C4-2B (cell line): Measurements from ENCODE around the gene AFP.

ENCODE experiments used
- H3K27ac ChIP-seq: fragments of 450-650 bp; 2 replicates; pipeline ENCODE4 v1.5.1; 2017
- ZFX ChIP-seq: fragments of 450-650 bp; IDR thresholded peaks from 2 replicates; pipeline ENCODE4 v1.6.1; 2017
- TF ChIP-seq, protein P1 (sequence below): fragments of 450-650 bp; conservative IDR thresholded peaks from 2 replicates; pipeline ENCODE4 v1.5.1; 2017; ENCODE audit warnings: mild to moderate bottlenecking

Gene AFP

GRCh38 chr4:73404042-73404441 is 32.0 kb upstream of the AFP start, which contains the start of gene ALB:
Gene ALB (plus strand): TSS chr4:73404287. CDS start chr4:73404328, 41 bp downstream.
- TF ChIP-seq ZFX, result no peak
- TF ChIP-seq, protein P1, sequence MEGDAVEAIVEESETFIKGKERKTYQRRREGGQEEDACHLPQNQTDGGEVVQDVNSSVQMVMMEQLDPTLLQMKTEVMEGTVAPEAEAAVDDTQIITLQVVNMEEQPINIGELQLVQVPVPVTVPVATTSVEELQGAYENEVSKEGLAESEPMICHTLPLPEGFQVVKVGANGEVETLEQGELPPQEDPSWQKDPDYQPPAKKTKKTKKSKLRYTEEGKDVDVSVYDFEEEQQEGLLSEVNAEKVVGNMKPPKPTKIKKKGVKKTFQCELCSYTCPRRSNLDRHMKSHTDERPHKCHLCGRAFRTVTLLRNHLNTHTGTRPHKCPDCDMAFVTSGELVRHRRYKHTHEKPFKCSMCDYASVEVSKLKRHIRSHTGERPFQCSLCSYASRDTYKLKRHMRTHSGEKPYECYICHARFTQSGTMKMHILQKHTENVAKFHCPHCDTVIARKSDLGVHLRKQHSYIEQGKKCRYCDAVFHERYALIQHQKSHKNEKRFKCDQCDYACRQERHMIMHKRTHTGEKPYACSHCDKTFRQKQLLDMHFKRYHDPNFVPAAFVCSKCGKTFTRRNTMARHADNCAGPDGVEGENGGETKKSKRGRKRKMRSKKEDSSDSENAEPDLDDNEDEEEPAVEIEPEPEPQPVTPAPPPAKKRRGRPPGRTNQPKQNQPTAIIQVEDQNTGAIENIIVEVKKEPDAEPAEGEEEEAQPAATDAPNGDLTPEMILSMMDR, result no peak
- H3K27ac ChIP-seq, result no peak within 1 kb of the TSS

- TF ChIP-seq, protein P1, result no peak
- no peak for TF ChIP-seq ZFX
- H3K27ac ChIP-seq, result no peak overlapping the region
Measured at GRCh38 chr4:73404457-73404856, 31.6 kb upstream of the AFP start.

DNA sequence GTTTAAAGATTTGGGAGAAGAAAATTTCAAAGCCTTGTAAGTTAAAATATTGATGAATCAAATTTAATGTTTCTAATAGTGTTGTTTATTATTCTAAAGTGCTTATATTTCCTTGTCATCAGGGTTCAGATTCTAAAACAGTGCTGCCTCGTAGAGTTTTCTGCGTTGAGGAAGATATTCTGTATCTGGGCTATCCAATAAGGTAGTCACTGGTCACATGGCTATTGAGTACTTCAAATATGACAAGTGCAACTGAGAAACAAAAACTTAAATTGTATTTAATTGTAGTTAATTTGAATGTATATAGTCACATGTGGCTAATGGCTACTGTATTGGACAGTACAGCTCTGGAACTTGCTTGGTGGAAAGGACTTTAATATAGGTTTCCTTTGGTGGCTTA is 30.9 kb upstream of the AFP start:
- H3K27ac ChIP-seq, result no peak overlapping the region
- TF ChIP-seq, protein P1, result no peak
- TF ChIP-seq ZFX, result no peak

- TF ChIP-seq, protein P1, result no peak
- no peak for TF ChIP-seq ZFX
Measured at GRCh38 chr4:73406548-73406875, 29.5 kb upstream of the AFP start.

GRCh38 chr4:73407227-73407673 is 28.8 kb upstream of the AFP start:
- TF ChIP-seq, protein P1, result no peak
- no peak for TF ChIP-seq ZFX
- no peak overlapping the region for H3K27ac ChIP-seq

More at GRCh38 chr4:73406548-73406875, 29.5 kb upstream of the AFP start:
- no peak overlapping the region for H3K27ac ChIP-seq

DNA sequence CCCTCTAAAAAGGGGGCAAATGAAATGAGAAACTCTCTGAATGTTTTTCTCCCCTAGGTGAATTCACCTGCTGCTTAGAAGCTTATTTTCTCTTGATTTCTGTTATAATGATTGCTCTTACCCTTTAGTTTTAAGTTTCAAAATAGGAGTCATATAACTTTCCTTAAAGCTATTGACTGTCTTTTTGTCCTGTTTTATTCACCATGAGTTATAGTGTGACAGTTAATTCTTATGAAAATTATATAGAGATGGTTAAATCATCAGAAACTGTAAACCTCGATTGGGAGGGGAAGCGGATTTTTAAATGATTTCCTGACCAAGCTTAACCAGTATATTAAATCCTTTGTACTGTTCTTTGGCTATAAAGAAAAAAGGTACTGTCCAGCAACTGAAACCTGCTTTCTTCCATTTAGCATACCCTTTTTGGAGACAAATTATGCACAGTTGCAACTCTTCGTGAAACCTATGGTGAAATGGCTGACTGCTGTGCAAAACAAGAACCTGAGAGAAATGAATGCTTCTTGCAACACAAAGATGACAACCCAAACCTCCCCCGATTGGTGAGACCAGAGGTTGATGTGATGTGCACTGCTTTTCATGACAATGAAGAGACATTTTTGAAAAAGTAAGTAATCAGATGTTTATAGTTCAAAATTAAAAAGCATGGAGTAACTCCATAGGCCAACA is 27.7 kb upstream of the AFP start:
- no peak for TF ChIP-seq ZFX
- TF ChIP-seq, protein P1, result no peak
- no peak overlapping the region for H3K27ac ChIP-seq

GRCh38 chr4:73409012-73409862 is 26.8 kb upstream of the AFP start:
- H3K27ac ChIP-seq, result no peak overlapping the region
- TF ChIP-seq, protein P1, result no peak
- no peak for TF ChIP-seq ZFX
